Fibroblast of villous mesenchyme (primary cell): ENCODE data around the gene SLC19A1. TPM values are rescaled to one million over a fixed set of nuclear protein-coding genes. Genes with fewer than 3 reads are reported as not detected.

Source experiments
- DNase-seq: peaks from one replicate; pipeline ENCODE4 v3.0.0-alpha.2; 2010; ENCODE audit warnings: low read depth
- H3K4me3 ChIP-seq: 2 replicates; pipeline ENCODE4 v1.5.1; 2011; ENCODE audit warnings: low read depth, mild to moderate bottlenecking, low read length
- CTCF ChIP-seq: IDR thresholded peaks from 2 replicates; pipeline ENCODE4 v1.5.1; 2012; ENCODE audit warnings: low read depth, mild to moderate bottlenecking, low read length; ENCODE audit not compliant: insufficient read depth
- total RNA-seq: library from RNA; depleted of rRNA; stranded (reverse); fragments of >200 nt; gene quantifications from 2 replicates; pipeline ENCODE4 v1.2.3, GENCODE V29; 2012

SLC19A1 gene
- total RNA-seq, 1 donor = 6.5 TPM

GRCh38 chr21:45524756-45525152 is 17.5 kb downstream of the SLC19A1 start:
- H3K4me3 ChIP-seq = no peak overlapping the region
- no peak for DNase-seq
- TF ChIP-seq CTCF = no peak

- TF ChIP-seq CTCF = no peak
- H3K4me3 ChIP-seq = no peak overlapping the region
Observed at GRCh38 chr21:45523411-45524101, 18.7 kb downstream of the SLC19A1 start.

GRCh38 chr21:45522986-45523385 is 19.3 kb downstream of the SLC19A1 start:
- no peak for TF ChIP-seq CTCF
- DNase-seq = no peak
- no peak overlapping the region for H3K4me3 ChIP-seq

More at GRCh38 chr21:45523411-45524101, 18.7 kb downstream of the SLC19A1 start:
- DNase-seq = no peak

- no peak for DNase-seq
- no peak for TF ChIP-seq CTCF
- H3K4me3 ChIP-seq = no peak overlapping the region
Observed at GRCh38 chr21:45522381-45522780, 19.9 kb downstream of the SLC19A1 start.

- no peak overlapping the region for H3K4me3 ChIP-seq
- no peak for TF ChIP-seq CTCF
- no peak for DNase-seq
Observed at GRCh38 chr21:45521241-45521640, 21.0 kb downstream of the SLC19A1 start.

GRCh38 chr21:45519182-45519581 is 23.1 kb downstream of the SLC19A1 start:
- TF ChIP-seq CTCF = no peak
- no peak overlapping the region for H3K4me3 ChIP-seq
- no peak for DNase-seq

- TF ChIP-seq CTCF = no peak
- DNase-seq = no peak
- no peak overlapping the region for H3K4me3 ChIP-seq
Observed at GRCh38 chr21:45518742-45519141, 23.5 kb downstream of the SLC19A1 start.
